Vagina (tissue), 2 donors: ENCODE measurements around the gene ZNF189.
"Not testable (repeated sequence)": the region's sequence is repeated elsewhere in the genome, so short reads cannot be mapped to it uniquely, and the experiment has no call there.

Experiments
- CTCF ChIP-seq, 3 experiments: fragments of 450-650 bp in 2 of 3; fragments of 200-600 bp in 1 of 3; sonication (generic) in 1 of 3; IDR thresholded peaks; one replicate each; pipeline ENCODE4 v1.5.1; 2017 to 2019; ENCODE audit warnings: antibody characterized with exemption in 3 of 3, mild to moderate bottlenecking in 2 of 3, moderate library complexity in 2 of 3
- POLR2A ChIP-seq, 2 donors: fragments of 450-650 bp; IDR thresholded peaks; one replicate each; pipeline ENCODE4 v1.6.1; 2017; ENCODE audit warnings: antibody characterized with exemption in 2 of 2, mild to moderate bottlenecking in 2 of 2, moderate library complexity in 2 of 2

GRCh38 chr9:101384873-101385536 is 13.6 kb upstream of the ZNF189 start, which contains the start of gene BAAT:
- not testable (repeated sequence) for TF ChIP-seq CTCF, POLR2A (IDR thresholded peaks at IDR 0.05)
